Measurements from ENCODE around the gene POLQ. TPM values are rescaled to one million over a fixed set of nuclear protein-coding genes. Genes with fewer than 3 reads are reported as not detected.
"Not testable (repeated sequence)": the region's sequence is repeated elsewhere in the genome, so short reads cannot be mapped to it uniquely, and the experiment has no call there.

Gene POLQ
- polyA plus RNA-seq, 12 donors, result 2.1 to 5.6 (median 4.2) TPM; not detected in 1

GRCh38 chr3:121515313-121515712, 30.5 kb downstream of the POLQ start:
- no peak for DNase-seq

DNA sequence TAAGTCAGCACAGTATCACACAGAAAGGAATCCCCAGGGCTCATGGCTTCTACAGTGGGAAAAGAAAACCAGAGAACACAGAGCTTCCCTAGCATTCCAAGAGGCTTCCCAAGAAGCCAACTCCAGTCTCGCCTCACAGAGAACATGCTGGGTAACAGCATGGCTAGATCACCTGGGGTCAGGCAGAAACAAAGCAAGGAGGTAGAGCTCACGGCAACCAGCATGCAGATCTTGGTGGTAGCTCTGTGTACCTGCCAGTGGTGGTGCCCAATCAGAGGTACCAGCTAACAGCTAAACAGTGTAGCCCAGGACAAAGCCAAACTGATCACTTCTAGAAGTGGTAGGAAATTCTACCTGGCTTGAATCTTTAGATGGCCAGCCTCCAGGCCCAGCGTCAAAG, 31.3 kb downstream of the POLQ start:
- no peak for DNase-seq

DNA sequence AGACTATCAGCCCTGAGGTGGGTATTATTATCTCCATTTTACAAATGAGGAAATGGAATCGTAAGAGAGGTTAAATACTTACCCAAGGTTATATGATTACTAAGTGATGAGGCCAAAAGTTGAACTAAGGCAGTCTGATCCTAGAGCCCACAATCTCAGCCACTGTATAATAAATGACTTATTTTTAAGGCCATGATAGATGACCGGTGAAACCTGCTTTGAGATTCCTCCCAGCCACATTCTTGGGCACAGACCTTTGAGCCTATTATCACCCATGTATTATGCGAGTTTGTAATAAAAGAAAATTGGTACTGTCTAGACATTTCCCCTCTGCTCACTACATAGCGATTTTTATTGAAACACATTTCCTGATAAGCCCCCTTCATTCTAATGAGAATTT, 37.4 kb downstream of the POLQ start:
- DNase-seq, result no peak

GRCh38 chr3:121505256-121505655, 40.5 kb downstream of the POLQ start:
- no peak for DNase-seq

DNA sequence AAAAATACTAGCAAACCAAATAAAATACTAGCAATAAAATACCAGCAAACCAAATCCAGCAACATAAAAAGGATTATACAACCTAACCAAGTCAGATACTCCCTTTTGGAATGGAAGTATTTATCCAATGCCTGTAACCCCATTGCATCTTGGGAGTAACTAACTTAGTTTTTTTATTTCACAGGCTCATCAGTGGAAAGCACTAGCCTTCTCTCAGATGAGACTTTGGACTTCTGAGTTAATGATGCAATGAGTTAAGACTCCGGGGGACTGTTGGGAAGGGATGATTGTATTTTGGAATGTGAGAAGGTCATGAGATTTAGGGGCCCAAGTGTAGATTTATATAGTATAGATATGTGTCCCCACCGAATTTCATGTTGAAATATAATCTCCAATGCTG, 41.2 kb downstream of the POLQ start:
- no peak for DNase-seq

- no peak for DNase-seq
Observed at GRCh38 chr3:121496786-121497185, 49.0 kb downstream of the POLQ start.

- no peak for DNase-seq
Observed at GRCh38 chr3:121493431-121493830, 52.4 kb downstream of the POLQ start.

- no peak for DNase-seq
Observed at GRCh38 chr3:121491683-121492320, 54.0 kb downstream of the POLQ start.

DNA sequence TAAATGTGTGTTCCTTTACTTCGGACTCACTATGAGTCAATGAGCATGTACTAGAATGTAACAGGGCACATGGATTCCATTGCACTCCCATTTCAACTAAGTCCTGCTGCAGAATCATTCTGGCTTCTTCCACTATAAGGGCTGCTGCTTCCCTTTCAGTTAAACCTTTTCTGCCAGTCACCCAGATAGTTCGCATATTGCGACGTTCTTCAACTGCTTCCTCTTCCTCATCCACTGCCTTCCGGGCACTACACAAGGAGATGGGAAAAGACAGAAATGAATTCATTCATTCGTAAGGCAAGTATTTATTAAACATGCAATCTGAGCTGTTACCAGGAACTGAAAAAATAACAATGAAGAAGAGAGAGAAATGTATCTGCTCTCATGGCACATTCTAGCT, 55.6 kb downstream of the POLQ start:
- DNase-seq, result no peak

GRCh38 chr3:121488628-121489027, 57.2 kb downstream of the POLQ start:
- no peak for DNase-seq

DNA sequence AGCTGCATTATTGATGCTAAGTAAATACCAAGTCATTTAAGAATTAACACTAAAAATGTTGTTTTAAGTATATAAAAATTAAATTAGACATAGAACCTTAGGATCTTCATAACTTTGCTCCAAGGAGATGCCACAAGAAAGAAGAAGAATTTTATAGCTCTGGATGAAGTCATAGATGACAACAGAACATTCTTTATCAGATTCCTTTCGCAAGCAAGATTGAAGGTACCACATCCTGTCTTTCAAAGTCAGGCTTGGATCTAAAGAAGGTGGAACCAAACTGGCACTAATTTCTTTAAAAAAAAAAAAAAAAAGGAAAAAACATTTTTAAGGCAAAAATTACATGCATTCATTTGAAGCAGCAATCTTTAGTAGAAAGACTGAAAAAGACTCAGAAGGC, 62.5 kb downstream of the POLQ start:
- DNase-seq, result no peak

DNA sequence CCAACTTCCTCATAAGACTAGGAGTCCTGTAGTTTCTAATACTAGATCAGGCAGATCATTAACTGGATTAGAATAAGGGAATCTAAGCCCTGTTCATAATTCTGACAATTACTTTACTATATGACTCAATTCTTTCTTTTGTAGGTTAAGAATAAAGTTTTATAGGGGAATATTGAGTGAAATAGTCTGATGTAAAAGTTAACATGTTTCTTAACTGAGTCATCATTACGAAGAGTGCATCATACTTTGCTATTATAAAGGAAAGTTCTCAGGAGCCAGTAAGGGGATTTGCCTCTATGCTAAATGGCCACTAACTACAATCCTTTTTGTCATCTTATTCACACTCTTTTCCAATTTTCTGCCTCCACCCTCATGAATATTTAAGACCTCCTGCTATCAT, 63.1 kb downstream of the POLQ start:
- no peak for DNase-seq

DNA sequence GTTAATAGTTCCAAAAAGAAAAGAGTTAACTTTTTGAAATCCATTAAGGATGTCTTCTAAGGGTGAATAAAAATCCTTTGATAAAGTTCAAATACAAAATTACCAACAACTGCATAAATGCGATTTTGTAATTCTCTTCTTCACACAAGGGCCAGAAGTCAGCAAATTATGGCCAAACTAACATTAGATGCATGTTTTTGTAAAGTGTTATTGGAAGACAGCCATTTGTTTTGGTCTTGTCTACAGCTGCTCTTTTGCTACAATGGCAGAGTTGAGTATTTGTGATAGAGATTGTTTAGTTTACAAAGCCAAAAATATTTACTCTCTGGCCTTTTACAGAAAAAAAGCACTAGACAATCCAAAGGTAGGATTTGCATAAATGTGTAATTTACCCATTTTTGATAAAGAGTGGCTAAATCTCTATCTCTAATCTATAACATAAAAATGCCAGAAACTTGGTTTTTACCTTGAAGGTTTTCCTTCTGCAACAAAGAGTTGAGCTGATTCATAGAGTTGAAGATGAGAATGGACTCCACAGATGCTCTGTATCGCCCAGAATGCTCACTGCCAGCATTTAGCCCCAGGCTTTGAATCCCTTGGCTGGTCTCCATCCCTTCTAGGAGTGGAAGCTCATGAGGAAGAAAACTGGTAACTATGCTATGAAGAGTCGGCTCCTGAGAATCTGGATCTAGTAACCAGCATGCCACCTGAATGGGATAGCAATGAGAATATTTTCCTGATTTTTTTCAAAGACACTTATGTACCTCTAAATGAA, 64.5 kb downstream of the POLQ start:
- no peak for DNase-seq

DNA sequence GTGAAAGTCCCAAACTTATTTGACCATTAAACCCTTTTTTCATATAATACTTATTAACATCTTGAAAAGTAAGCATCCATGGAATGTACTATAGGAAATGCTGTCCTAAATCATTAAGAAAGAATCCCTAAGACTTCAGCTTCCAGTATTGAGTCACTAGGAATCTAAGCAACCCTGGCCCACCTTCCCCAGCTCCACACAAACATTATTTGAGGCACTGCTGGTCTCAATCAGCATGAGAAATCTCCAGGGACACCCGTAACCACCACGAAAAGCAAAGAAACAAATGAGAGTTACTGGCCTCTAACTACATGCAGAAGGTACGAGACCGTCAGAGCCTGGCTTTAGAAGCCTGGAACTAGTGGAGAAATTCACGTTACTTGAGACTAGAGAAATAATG, 68.2 kb downstream of the POLQ start:
- DNase-seq, result peak; percentile 9

DNA sequence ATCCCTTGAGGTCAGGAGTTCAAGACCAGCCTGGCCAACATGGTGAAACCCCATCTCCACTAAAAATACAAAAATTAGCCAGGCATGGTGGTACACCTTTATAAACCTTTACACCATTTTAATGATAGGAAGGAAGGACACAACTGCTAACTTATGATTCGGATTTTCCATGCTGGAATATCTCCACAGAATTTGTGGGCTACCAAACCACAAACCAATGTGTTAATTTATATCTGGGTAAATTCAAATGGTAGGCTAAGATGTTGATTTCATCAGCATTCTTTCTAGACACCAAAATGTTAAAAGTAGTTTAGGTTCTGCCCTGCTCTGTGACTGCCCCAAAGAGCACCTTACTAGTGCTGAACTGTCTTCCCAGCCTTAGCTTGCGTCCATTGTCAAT, 72.8 kb downstream of the POLQ start:
- DNase-seq, result no peak

DNA sequence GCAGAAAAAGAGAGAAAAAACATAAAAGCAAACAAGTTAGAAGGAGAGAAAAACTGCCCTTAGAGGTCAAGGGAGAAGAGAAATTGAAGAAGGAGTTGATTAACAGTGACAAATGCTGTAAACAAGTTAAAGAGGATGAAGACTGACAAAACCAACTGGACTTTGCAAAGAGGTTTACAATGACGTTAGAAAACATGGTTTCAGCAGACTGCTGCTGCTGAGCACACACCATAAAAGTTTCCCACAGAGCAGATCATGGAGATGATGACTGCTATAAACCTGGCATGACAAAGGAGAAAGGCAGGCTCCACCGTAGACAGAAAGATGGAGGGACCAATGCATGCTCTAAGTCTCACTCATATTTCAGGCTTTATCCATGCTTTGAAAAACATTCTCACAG, 78.7 kb downstream of the POLQ start:
- DNase-seq, result no peak

- no peak for DNase-seq
Observed at GRCh38 chr3:121463745-121464144, 82.0 kb downstream of the POLQ start.

GRCh38 chr3:121462565-121462964, 83.2 kb downstream of the POLQ start:
- DNase-seq, result no peak

DNA sequence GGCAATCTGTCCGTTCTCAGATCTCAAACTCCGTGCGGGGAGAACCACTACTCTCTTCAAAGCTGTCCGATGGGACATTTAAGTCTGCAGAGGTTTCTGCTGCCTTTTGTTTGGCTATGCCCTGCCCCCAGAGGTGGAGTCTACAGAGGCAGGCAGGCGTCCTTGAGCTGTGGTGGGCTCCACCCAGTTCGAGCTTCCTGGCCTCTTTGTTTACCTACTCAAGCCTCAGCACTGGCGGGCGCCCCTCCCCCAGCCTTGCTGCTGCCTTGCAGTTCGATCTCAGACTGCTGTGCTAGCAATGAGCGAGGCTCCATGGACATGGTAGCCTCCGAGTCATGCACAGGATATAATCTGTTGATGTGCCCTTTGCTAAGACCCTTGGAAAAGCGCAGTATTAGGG, 94.0 kb downstream of the POLQ start:
- DNase-seq, result not testable (repeated sequence)

DNA sequence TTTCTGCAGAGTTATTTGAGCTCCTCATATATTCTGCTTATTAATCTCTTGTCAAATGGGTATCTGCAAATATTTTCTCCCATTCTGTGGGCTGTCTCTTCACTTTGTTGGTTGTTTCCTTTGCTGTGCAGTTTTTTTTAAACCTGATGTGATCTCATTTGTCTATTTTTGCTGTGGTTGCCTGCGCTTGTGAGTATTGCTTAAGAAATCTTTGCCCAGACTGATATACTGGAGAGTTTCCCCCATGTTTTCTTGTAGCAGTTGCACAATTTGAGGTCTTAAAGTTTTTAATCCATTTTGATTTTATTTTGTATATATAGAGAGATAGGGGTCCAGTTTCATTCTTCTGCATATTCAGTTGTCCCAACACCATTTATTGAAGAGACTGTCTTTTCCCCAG, 102.3 kb downstream of the POLQ start:
- no peak for DNase-seq

DNA sequence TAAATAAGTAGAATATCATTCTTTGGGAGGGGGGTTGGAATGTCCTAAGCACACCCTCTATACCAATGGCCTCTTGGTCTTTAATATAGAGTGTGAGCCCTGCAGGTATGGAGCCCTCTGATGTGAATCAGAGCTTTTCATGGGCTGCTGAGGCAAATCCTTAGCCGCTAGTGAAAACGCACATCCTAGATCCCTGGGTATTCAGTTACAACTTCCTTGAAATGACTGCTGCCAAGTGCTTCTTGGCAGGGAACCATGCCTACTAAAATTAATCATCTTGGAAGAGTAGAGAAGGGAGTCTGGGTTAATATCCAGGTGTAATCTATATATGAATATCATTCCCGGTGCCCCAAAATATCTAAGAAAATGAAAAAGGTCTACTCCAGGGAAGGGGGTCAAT, 109.1 kb downstream of the POLQ start:
- no peak for DNase-seq

DNA sequence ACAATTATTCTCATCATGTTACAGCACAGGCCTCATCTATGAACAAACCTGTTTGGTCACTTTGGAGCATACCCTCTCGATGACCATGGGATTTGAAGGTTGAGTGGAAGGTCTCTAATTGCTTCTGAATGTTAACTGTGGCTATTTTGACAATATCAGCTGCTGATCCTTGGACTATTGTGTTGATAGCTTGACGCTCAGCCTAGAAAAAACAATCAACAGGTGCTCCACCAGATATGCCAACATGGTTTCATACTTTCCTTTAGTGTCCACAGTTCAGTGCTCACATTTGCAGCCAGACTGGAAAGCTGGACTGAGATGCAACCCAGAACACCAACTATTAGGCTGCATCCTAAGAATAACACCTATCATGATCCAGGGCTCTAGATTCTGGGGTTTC, 109.7 kb downstream of the POLQ start:
- no peak for DNase-seq

DNA sequence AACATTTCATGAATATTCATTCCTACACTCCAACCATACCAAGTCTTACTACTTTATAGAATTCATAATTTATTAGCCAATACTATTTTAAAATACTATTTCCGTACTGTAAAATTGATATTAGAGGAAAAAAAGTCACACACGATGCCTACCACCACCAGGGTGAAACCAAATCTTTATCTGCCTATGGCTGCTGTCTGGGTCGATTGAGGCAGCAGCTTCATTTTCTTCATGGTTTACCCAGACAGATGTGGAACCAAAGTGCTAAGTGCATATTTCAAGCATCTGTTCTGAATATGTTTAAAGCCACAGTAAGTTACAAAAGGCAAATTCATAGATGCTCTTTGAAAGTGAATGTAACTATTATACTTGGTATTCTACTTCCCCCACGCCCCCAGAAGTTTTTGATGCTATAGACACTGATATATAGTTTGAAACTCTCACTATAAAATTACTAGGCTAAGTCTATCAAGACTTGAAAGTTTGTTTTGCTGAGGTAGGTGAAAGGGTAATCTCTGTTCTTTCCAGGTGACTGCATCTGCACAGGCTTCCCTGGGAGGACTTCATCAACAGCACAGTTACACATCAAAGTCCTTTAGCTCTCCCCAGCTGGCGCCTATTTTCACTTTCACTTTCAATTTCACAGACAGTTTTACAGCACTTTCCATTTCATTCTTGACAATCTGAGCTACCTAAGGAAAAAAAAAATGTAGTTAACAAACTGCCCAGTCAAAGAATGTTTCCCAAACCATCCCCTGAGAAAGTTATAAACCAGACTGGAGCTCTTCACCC, 113.9 kb downstream of the POLQ start:
- DNase-seq, result peak; percentile 46
